SKM-1 treated with dmso at 0.1 percent for 144 hours (cell line): ENCODE results near the gene CCDC12.
"Not testable (repeated sequence)": the region's sequence is repeated elsewhere in the genome, so short reads cannot be mapped to it uniquely, and the experiment has no call there.

Experiments used
- DNase-seq: peaks from one replicate; lab custom pipeline; 2025; ENCODE audit not compliant: unreplicated experiment; lab: John Stamatoyannopoulos, UW

Gene CCDC12

DNA sequence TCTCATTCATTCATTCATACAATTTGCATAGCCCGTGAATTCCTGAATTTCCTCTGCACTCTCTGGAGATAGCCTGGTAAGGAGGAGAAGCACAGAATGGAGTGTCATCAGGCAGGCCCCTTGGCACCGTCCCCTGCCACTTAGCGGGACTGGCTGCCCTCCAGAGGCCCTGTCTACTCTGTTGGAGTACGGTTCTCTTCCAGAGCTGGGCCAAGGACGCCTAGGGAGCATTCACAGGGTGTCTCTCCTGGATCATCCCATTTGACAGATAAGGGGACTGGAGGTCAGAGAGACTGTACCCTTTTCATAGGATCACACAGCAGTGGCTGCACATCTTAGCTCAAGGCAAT is 51.0 kb downstream of the CCDC12 start:
- DNase-seq: no peak

DNA sequence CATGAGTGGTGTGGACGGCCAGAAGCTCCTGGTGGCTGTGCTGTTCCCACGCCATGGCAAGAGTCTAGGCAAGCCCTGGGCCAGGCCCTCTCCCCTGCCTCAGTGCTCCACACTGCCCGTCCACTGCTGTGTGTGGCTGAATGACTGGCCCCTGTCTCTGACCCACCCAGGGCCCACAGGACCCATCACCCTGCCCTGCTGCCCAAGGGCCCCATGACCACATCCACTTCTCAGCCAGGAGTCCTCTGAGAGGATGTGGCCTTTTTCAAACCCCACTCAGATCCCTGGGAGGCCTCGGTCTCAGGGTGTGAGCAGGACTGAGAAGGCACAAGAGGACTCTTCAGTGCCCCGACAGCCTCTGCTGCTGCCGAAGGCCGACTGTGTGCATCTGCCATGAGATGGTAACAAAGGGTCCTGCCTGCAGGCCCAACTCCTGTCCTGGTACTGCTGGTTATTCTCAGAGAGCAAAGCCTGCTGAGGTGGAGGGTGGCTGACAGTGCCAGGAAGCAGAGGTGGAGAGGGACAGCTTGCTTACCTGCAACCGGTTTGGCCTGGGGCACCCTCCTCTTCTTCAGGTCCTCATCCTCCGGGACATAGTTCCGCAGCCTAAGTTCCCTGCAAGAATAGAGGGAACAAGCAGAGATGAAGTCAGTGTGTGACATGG is 51.5 kb downstream of the CCDC12 start:
- DNase-seq: no peak

DNA sequence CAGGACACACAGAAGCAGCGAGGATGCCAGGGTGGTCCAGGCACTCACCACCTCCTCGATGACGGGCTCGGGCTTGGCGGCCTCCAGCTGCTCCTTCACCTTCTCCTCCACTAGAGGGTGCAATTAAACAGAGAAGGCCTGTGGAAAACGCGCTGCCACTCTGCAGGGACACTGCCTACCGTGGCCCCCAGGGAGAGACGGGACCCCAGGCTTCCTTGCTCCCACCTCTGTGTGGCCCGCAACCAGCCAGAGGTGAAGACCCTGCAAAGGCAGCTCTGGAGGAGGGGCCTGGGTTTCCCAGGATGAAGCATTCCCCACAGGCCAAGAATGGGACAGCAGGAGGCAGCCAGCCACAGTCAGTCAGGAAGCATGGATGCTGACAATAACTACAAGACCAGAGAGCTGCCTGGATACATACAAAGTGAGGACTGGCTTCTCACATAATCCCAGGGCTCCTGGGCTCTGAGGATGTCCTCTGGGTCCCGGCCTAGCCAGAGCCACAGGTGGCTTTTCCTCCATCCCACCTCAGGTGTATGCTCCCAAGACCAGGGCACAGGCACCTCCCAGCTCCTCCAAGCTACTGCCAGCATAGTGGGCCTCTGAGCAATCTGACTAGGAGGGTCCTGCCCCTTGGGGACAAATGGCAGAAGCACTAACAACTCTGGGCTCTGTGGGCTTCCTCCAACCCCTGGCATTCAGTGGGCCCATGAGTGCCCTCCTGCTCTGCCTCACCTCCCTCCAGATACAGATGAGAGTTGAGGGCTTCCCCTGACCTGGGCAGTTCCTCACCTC is 52.8 kb downstream of the CCDC12 start:
- peak; percentile 10 for DNase-seq

DNA sequence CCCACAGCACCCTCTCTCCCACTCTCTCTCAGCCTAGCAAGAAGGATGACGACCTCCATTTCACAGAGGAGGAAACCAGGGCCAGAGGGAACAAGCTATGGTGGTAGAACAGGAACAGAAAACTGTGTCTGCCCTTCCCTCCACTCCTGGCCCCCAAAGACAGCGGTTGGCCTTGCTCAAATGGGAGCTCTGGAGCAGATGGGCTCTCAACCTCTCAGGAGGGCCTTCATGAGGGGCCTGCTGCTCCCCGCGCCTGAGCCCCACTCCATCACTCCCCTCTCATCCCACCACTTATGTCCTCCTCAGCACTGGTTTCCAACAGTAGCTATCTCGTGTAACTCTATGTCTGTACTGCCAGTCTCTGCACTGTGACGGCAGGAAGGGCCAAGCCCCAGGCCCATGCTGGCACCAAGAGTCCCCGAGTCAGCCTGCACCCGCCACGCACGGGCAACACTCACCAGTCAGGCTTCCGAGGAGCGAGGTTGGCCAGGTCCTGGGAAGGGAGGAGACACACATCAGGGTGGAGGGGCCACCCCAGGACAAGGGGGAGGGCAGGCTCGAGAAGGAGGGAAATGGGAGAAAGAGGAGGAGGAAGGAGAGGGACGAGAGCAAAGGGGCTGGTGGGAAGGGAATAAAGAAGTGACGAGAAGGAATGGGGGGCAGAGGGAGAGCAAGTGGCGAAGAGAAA is 53.5 kb downstream of the CCDC12 start:
- no peak for DNase-seq

DNA sequence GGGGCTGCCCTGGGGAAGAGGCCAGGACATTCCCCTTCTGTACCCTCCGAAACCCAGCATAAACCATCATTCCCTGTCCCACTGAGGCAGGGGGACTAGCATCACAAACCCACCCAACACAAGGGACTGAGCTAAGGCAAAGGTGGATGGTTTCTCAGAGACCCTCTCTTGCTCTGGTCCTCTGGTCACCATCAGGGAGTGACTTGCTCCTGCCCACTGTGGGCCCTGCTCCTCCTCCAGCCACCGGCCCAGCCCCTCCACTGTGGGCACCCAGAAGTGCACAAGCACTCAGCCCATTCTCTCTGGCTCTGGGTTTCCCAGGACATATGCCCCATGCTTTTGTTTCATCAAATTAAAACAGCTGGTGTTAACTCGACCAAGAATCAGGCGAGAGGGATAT is 54.1 kb downstream of the CCDC12 start:
- no peak for DNase-seq

DNA sequence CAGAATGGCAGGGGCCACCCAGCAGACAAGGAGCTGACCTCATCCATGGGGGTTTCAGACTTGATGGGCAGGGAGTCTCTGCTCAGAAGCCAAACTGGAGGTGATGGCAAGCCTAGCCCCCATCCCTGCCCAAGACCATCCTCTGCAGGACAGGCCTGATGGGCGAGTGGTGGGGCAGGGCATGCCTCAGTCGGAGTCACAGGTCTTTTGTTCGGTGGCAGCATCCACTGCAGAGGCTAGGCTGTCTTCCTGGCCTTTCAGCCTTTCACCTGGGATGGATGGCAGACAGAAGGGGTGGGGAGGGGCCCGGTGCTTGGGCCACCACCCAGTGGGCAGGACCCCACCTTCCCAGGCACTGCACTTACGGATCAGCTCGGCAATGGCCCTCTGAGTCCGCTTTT is 54.7 kb downstream of the CCDC12 start:
- no peak for DNase-seq

DNA sequence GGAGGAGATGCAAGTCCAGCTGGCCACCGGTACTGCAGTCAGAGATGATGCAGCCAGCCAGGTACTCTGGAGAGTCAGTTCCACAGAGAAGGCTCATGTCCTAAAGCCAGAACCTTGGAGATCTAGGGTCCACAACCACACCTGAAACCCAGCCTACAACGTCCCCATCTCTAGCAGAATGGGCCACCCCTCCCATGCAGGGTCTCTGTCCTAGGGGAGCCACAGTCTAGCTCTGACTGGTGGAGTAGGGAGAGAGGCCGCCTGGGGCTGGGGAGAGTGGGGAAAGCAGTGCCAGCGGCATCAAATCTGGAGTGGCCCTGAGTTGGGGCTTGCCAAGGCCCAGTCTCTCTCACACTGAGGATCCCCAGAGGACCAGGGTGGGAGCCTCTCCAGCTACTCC is 55.5 kb downstream of the CCDC12 start:
- no peak for DNase-seq

DNA sequence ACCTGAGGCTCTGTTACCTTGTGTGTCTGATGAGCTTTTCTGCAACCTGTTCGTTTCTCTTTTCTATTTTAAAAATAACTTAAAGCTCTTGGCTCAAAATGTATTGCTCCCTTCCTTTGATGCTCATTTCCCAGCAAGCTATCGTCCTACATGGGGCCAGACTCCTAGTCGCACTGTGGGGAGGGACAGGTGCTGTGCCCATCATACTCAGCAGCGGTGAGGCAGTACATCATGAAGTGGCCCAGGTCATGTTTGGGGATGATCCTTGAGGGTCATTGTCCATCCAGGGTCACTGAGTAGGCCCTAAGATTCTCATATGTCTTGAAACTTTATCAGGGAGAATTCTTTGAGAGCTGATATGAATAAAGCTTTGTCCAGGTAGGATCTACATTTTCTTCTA is 57.9 kb downstream of the CCDC12 start:
- DNase-seq: no peak

DNA sequence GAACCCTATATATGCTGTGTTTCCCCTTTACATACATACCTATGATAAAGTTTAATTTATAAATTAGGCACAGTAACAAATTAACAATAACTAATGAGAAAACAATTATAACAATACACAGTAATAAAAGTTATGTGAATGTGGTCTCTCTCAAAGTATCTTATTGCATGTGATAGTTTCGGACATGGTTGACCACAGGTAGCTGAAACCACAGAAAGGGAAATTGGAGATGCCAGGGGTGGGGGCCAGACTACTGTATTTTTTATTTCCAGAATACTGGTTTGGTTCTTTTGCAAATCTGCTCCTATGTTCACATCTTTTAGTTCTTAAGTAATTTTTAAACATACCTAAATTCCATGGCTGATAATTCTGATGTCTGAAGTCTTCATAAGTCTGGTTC is 58.3 kb downstream of the CCDC12 start:
- no peak for DNase-seq

DNA sequence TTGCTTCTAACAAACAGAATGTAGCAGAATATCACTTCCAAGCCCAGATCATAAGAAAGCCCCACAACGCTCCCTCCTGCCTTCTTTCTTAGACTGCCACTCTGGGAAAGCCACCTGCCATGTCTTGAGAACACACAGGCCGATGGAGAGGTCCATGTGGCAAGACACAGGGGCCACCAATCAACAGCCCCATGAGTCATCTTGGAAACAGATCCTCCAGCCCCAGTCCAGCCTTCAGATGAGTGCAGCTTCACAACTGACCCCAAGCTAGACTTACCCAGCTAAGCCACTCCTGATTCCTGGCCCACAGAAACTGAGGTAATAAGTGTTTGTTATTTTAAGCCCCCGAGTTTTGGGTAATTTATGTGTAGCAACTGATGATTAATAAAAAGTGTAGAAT is 59.3 kb downstream of the CCDC12 start:
- DNase-seq: no peak

DNA sequence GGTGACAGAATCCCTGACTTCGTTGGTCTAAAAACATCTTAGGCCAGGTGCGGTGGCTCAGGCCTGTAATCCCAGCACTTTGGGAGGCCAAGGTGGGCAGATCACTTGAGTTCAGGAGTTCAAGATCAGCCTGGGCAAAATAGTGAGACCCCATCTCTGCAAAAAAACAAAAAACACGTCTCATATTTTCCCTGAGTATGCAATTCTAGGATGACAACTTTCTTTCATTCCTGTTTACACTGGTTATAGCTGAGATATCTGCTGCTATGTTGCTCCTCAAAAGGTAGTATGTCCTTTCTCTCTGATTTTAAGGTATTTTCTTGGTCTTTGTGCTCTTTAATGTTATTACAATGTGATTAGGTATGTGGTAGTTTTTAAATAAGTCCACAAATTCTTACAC is 59.7 kb downstream of the CCDC12 start:
- DNase-seq: no peak

DNA sequence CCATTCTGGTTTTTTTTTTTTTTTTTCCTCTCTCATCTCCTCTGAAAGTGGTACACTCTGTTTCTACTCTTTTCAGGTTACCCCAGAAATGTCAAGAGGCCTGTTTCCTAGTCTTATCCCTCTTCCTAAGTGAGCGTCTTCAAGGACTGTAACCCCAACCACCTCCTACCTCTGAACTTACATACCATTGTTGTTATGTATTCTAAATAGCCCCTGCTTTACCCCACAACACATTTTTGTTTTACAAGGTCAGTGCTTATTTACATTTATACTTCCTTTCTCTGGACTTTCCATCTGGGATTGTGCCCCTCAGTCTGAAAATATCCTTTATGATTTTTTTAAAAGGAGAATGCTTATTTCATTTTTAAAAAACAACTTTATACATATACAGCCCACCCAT is 60.3 kb downstream of the CCDC12 start:
- no peak for DNase-seq

DNA sequence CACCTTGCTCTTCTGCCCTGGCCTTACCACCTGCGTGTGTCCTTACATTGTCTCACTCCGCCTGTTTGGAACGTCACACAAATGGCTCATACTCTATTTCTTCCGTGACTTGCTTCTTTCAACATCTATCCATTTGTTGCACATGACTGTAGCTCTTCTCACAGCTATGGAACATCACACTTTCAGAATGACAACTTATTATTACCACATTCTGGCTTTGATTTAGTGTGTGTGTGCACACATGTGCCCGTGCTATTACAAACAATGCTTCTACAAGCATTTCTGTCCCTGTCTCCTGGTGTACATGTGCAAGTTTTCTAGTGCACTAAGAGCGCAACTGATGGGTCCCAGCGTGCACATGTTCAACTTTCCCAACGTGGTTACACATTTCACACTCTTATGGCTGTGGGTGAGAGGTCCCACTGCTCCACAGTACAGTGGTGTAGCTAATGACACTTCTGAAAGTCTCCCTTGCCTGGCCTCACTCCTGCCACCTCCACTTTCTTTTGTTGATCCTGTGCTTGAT is 61.2 kb downstream of the CCDC12 start:
- no peak for DNase-seq

DNA sequence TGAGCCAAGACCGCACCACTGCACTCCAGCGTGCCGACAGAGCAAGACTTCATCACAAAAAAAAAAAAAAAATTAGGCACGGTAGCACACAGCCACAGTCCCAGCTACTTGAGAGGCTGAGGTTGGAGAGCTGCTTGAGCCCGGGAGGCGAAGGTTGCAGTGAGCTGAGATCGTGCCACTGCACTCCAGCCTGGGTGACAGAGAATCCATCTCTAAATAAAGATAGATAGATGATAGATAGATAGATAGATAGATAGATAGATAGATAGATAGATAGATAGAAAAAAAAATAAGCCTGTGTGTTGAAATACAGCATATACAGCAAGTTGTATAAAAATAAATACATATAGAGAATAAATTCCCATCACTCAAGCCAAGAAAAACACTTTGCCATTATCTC is 61.7 kb downstream of the CCDC12 start:
- no peak for DNase-seq

DNA sequence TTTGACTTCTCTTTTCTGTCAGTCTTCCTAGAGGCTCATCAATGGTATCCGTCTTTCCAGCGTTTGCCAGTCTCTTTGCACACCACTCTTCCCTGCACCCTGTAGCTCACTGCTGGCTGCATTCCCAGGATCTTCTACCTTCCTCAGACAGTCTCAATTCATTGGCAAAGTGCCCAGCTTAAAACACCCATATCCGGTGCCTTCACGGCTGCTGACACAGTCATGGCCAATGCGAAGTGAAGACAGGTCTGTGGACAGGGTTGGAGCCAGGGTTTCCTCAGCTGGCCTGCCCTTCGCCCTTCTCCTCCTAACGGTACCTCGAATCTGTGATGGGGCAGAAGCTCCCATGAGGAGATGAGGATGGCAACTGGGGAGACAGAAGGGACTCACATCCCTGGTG is 62.9 kb downstream of the CCDC12 start:
- DNase-seq: no peak

DNA sequence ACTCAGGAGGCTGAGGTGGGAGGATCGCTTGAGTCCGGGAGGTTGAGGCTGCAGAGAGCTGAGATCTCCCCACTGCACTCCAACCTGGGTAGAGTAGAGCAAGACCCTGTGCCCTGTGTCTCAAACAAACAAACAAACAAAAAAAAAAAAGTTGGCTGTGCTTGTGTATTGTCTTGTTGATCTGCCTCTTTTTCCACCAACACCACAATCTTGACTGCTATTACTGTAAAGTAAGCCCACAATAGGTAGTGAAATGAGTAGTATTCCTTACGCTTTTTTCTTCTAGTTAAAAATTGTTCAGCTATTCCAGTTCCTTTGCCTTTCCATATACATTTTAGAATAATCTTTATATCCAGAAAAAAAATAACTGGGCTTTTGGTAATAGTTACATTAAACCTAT is 63.6 kb downstream of the CCDC12 start:
- no peak for DNase-seq

DNA sequence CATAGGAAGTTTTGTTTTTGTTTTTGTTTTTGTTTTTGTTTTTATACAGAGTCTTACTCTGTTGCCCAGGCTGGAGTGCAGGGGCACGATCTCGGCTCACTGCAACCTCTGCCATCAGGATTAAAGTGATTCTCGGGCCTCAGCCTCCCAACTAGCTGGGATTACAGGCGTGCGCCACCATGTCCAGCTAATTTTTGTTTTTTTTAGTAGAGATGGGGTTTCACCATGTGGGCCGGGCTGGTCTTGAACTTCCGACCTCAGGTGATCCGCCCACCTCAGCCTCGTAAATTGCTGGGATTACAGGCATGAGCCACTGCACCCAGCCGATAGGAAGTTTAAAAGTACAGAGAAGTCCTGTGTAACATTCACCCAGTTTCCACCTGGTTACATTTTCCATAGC is 65.6 kb downstream of the CCDC12 start:
- not testable (repeated sequence) for DNase-seq

DNA sequence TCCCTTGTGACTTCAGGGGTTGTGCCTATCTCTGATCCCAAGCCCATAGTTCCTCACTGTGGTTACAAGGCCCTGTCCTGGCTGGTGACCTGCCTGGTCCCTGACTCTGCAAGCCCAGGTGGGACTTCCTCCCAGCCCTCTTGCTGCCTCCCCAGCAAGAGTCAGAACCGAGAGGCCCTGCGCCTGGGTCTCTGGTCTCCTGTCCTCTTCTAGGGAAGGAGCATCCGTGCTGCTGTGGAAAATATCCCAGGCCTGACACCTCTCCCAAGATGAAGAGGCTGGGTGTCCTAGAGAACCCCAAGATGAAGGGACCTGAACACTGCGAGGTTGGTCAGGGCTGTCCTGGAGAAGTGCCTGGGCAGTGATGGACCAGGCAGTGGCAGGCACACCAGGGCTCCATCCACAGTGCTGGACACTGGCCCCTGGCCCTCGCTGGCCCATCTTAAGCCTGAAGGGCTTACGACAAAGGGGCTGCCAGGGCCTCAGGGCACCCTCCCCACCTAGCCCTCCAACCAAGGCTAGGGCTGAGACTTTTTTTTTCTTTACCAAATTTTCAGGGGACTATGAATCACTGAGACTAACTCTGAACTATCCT is 66.3 kb downstream of the CCDC12 start:
- no peak for DNase-seq

DNA sequence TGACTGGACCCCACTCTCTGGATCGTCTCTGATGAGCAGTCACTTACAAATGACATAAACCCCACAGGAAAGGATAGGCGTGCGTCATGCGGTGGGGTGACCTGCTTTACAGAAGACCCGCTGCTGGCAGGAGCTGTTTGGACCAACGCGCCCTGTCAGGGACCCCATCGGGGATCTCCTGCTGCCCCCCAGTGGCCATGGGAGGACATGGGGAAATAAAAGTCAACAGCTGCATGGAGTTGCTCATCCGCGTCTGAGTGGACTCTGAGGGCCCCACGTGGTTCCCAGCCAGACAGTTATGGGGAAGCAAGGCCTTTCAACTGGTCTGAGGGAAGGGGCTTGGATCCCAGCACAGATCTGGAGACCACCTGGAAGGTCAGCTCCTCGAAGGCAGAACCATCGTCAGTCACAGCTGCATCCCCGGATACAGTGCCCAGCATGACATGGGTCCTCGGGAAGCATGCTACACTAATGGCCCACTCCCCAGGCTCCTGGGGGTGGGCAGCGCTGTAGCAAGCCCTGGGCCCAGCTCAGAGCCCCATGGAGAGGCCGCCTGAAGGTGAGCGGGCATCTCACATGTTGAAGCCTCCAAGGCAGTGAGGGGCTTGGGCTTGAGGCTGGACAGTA is 66.9 kb downstream of the CCDC12 start:
- peak; percentile 82 for DNase-seq

DNA sequence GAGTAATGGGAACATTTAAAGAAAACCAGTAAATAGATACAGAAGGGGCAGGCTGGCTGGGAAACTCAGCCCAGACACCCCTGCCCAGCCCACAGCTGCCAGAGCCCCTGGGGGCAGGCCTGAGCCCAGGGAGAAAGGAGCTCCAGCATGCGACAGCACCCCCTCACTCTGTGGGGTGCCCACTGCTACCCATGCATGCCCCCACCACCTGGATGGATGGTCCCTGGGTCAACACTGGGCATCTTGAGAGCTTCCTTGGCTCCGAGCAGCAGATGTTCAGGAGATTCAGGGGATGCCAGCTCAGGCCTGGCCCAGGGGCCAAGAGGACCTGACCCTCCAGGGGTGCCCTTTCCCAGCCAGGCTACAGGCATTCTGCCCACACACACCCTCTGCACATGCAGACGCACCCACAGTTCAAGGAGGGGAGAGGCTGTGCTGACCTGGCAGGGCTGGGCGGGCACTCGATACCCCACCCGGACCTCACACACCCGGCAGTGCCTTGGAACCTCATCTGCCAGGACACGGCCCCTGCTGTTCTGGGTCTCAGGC is 67.5 kb downstream of the CCDC12 start:
- no peak for DNase-seq
